HG02885 (cell line): ENCODE data around the gene RBM26.

Source experiments
- ATAC-seq: cut with Tn5 transposase; IDR thresholded peaks from one replicate; pipeline ENCODE4 v1.9.1; 2021; ENCODE audit warnings: mild to moderate bottlenecking; ENCODE audit not compliant: unreplicated experiment, poor library complexity

RBM26 gene

GRCh38 chr13:79349011-79349410 is 57.0 kb downstream of the RBM26 start:
- no peak for ATAC-seq

GRCh38 chr13:79346300-79346914 is 59.6 kb downstream of the RBM26 start:
- no peak for ATAC-seq

GRCh38 chr13:79341202-79341601 is 64.9 kb downstream of the RBM26 start:
- ATAC-seq: no peak

GRCh38 chr13:79340490-79340889 is 65.6 kb downstream of the RBM26 start:
- no peak for ATAC-seq

GRCh38 chr13:79338343-79338742 is 67.7 kb downstream of the RBM26 start:
- no peak for ATAC-seq

- ATAC-seq: no peak
Observed at GRCh38 chr13:79336966-79337365, 69.1 kb downstream of the RBM26 start.

- no peak for ATAC-seq
Observed at GRCh38 chr13:79328510-79328909, 77.5 kb downstream of the RBM26 start.

GRCh38 chr13:79320433-79320832 is 85.6 kb downstream of the RBM26 start:
- ATAC-seq: no peak

GRCh38 chr13:79318664-79319063 is 87.4 kb downstream of the RBM26 start:
- ATAC-seq: no peak

- no peak for ATAC-seq
Observed at GRCh38 chr13:79317856-79318255, 88.2 kb downstream of the RBM26 start.

GRCh38 chr13:79314652-79315051 is 91.4 kb downstream of the RBM26 start:
- no peak for ATAC-seq

GRCh38 chr13:79312340-79312855 is 93.7 kb downstream of the RBM26 start:
- no peak for ATAC-seq

GRCh38 chr13:79311386-79311785 is 94.7 kb downstream of the RBM26 start:
- no peak for ATAC-seq

- ATAC-seq: no peak
Observed at GRCh38 chr13:79309690-79310089, 96.4 kb downstream of the RBM26 start.

- ATAC-seq: peak; percentile 93
Observed at GRCh38 chr13:79307866-79308298, 98.2 kb downstream of the RBM26 start.

GRCh38 chr13:79307433-79307861 is 98.6 kb downstream of the RBM26 start:
- no peak for ATAC-seq

GRCh38 chr13:79306650-79307049 is 99.4 kb downstream of the RBM26 start:
- no peak for ATAC-seq

- ATAC-seq: peak; percentile 81
Observed at GRCh38 chr13:79297128-79297527, 108.9 kb downstream of the RBM26 start.

- no peak for ATAC-seq
Observed at GRCh38 chr13:79295906-79296706, 109.9 kb downstream of the RBM26 start.

- ATAC-seq: no peak
Observed at GRCh38 chr13:79290595-79291244, 115.3 kb downstream of the RBM26 start.

GRCh38 chr13:79289571-79289970 is 116.5 kb downstream of the RBM26 start:
- ATAC-seq: no peak
